MG63 (cell line): Measurements from ENCODE around the gene NCOA3. TPM values are rescaled to one million over a fixed set of nuclear protein-coding genes. Genes with fewer than 3 reads are reported as not detected.

Source experiments
- DNase-seq: peaks from one replicate; pipeline ENCODE4 v3.0.0-alpha.2; 2020
- H3K27me3 ChIP-seq: fragments of 250-450 bp; sonication (Bioruptor Pico); 2 replicates; pipeline ENCODE4 v1.5.1; 2020; ENCODE audit warnings: mild to moderate bottlenecking, moderate library complexity
- H3K36me3 ChIP-seq: fragments of 250-450 bp; sonication (Bioruptor Pico); 2 replicates; pipeline ENCODE4 v1.5.1; 2020; ENCODE audit warnings: mild to moderate bottlenecking, moderate library complexity
- H3K4me3 ChIP-seq: fragments of 250-450 bp; sonication (Bioruptor Pico); 2 replicates; pipeline ENCODE4 v1.5.1; 2020; ENCODE audit warnings: mild to moderate bottlenecking, moderate library complexity
- H3K9me3 ChIP-seq: fragments of 250-450 bp; sonication (Bioruptor Pico); 2 replicates; pipeline ENCODE4 v1.5.1; 2020; ENCODE audit warnings: mild to moderate bottlenecking, moderate library complexity
- total RNA-seq: library from RNA; depleted of rRNA; stranded (reverse); fragments of >200 nt; shearing (Covaris generic); gene quantifications from 2 replicates; pipeline ENCODE4 v1.2.3, GENCODE V29; 2014; ENCODE audit warnings: low replicate concordance

The NCOA3 gene
- total RNA-seq, 1 experiment from 2014 or later, result 9.2 TPM

DNA sequence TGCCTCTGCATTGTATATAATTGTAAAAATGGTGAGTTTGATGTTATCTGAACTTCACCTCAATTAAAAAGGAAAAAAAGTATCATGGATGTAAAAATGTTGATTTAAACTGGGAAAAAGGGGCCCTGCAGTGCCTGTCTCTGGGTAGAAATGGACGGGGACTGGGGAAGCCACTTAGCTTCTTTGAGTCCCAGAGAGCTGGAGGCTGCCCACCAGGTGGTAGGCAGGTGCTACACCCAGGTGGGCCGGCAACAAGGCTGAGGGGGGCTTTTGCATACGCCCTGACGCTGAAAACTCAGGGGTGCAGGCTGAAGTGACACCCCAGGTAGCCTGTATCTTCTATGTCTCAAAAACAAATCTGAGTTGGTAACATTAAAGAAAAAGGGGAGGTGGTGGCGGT is 165.4 kb downstream of the NCOA3 start:
- no peak for DNase-seq
- no peaks in the 10 kb centered on the region for H3K36me3 ChIP-seq
- H3K27me3 ChIP-seq, result no peaks in the 10 kb centered on the region
- no peaks in the 10 kb centered on the region for H3K9me3 ChIP-seq
- H3K4me3 ChIP-seq, result no peak overlapping the region

DNA sequence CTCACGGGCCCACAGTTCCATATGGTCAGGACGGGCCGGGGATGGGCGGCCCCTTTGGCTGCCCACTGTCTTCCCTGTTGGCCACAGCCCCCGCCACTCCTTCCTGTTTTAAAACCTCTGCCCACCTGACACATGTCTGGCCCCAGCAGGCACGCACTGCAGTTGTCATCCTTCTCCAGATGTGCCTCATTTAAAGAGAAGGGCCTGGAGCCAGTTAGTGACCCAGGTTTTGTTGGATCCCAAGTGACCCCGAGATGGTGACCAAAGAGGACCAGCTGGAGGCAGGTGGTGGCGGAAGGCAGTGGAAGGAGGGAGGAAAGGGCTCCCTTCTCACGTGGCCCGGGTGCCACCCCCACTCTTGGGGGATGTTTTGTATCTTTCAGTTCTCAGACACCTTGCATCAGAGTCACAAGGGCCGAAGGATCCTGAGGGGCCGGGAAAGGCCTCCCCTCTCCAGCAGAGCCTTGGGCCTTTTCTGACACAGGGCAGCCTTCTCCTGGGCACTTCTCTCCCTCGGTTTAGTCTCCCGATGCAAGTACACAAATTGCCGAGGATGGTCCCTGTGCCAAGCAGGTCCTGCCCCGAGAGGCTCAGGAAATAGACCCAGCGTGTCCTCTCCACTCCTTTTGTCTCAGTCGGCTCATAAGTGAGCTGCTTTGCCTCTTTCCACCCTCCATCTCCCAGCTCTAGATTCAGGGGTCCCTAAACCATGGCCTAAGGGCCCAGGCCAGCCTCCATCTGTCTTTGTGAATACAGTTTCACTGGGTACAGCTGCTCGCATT is 166.0 kb downstream of the NCOA3 start:
- no peak for DNase-seq
- H3K36me3 ChIP-seq, result no peaks in the 10 kb centered on the region
- H3K4me3 ChIP-seq, result no peak overlapping the region
- no peaks in the 10 kb centered on the region for H3K27me3 ChIP-seq
- no peaks in the 10 kb centered on the region for H3K9me3 ChIP-seq

DNA sequence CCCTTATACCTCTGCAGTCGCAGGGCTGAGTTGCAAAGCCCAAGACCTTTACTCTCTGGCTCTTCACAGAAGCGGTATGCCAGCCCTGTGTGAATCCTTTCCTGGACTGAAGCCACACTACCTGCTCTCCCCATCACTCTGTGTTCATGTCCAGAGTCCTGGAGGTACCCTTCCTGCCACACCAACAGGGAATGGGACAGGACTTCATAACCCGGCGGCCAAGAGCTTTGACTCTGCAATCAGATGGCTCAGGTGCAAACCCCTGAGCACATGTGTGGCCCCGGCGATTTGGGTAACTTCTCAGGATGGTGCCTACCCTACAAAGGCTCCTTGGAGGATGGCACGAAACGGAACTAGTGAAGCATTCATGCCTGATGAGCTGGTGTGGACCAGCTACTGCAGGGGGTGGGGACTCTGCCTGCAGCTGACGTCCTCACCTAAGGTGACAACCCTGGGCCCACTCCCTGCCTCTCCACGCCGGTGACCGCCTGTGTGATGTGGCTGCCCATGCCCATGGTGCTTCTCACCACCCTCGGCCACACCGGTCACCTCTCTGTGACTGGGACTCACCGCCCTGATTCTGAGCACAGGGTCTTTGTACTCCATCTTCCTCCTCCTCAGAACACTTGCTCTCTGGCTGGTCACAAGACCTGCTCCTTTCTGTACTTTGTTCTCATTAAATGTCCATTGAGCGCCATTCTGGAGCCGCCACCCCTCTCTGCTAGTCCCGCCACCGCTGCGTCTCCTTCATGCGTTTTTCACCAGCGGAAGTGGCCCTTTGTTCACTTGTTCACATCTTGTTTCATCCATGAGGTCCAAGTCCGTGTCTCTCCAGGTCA is 166.8 kb downstream of the NCOA3 start:
- DNase-seq, result no peak
- Histone ChIP-seq H3K9me3 (no peaks in the 10 kb centered on the region), H3K4me3 (no peak overlapping the region), H3K27me3 (no peaks in the 10 kb centered on the region), H3K36me3 (no peaks in the 10 kb centered on the region)

DNA sequence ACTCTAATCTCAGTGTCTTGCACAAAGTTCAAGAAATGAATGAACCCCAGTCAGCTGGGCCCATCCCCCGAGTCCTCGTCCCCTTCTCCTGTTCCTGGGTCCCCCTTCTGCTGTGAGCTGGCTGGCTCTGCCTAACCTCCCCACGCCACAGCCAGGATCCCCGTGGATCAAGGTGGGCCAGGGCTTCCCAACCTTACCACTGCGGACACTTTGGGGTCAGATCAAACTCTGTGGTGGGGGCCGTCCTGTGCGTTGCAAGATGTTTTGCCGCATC is 167.4 kb downstream of the NCOA3 start:
- no peaks in the 10 kb centered on the region for H3K27me3 ChIP-seq
- no peaks in the 10 kb centered on the region for H3K9me3 ChIP-seq
- H3K4me3 ChIP-seq, result no peak overlapping the region
- H3K36me3 ChIP-seq, result no peaks in the 10 kb centered on the region
- no peak for DNase-seq

DNA sequence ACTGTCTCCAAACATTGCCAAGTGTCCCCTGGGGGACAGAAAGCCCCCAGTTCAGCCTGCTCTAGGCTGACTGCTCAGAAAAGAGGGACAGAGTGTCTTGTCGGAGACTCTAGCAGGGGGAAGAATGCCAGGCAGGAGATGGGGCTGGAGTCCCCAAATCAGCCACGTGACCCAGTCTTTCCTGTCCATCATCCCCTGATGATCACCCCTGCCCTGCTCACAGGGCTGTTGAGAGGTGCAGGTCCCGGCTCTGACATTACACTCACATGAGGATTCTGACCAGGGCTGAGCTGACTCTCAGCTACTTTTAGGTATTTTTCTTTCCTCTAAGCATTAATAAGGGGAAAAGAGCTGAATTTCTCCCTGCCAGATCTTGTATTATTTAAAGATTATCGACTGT is 167.8 kb downstream of the NCOA3 start:
- Histone ChIP-seq H3K4me3 (no peak overlapping the region), H3K9me3 (no peaks in the 10 kb centered on the region), H3K27me3 (no peaks in the 10 kb centered on the region), H3K36me3 (no peaks in the 10 kb centered on the region)
- DNase-seq, result no peak

DNA sequence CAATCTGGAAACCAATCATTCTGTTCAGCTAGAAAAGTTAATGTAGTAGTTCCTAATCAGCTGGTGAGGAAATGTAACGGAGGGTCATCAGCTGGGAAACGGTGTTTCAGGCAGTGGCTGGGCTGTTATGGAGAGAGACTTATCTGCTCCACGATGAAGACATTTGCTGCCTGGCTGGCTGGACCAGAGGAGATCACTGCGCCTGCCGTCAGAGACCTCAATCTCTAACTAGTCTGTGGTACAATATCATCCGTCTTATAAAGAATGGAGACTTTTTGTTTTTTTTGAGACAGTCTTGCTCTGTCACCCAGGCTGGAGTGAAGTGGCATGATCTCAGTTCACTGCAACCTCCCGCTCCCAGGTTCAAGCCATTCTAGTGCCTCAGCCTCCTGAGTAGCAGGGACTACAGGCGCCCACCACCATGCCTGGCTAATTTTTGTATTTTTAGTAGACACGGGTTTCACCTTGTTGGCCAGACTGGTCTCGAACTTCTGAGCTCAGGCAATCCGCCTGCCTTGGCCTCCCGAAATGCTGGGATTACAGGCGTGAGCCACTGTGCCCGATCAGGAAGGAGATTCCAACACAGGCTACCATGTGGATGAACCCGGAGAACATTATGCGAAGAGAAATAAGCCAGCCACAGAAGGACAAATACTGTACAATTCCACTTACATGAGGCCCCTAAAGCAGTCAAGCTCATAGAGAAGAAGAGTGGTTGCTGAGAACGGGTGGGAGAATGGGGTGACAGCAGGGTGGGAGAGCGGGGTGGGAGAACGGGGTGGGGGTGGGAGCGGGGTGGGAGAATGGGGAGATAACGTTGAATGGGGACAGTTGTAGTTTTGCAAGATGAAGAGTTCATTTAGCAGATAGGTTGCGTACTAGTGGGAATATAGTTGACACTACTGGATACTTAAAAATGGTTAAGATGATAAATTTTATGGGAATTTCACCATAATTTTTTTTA is 168.5 kb downstream of the NCOA3 start:
- Histone ChIP-seq H3K36me3 (no peaks in the 10 kb centered on the region), H3K9me3 (no peaks in the 10 kb centered on the region), H3K27me3 (no peaks in the 10 kb centered on the region), H3K4me3 (no peak overlapping the region)
- no peak for DNase-seq

DNA sequence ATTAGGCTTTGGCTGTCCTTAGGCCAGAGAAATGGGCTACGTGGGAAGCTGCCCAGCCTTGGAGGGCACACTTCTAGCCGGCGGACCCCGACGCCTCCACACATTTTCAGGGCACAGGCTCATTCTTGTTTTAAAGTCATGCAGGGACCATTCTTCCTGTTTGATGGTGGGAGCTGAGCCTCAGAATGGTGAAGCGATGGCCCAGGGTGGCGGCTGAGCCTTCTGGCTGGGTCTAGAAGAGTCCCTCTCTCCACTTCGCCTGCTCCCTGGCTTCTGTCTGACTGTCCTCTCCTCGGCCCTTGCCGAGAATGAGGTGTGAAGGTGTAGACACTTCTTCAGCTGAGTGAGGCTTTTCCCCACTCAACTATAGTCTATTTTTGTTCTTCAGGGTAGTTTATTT is 169.2 kb downstream of the NCOA3 start:
- DNase-seq, result no peak
- H3K27me3 ChIP-seq, result no peaks in the 10 kb centered on the region
- no peak overlapping the region for H3K4me3 ChIP-seq
- H3K9me3 ChIP-seq, result no peaks in the 10 kb centered on the region
- H3K36me3 ChIP-seq, result no peaks in the 10 kb centered on the region

DNA sequence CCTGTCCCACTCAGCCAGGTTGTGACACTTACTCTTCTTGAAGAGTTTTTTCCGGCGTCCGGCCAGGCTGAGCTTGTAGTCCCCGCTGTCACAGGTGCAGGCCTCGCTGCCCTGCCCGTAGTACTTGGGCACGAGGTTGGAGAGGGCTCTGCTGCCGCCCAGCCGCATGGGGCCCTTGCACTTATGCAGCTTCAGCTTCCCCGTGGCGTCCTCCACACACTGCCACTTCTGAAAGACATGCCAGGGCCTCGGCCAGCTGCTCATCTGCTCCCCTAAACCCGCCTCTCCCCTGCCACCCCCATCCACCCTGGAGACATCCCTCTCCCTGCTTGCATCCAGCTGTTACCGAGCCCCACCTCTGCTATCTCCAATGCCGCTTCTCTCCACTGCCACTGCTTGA is 170.5 kb downstream of the NCOA3 start:
- H3K4me3 ChIP-seq, result no peak overlapping the region
- no peak for DNase-seq

DNA sequence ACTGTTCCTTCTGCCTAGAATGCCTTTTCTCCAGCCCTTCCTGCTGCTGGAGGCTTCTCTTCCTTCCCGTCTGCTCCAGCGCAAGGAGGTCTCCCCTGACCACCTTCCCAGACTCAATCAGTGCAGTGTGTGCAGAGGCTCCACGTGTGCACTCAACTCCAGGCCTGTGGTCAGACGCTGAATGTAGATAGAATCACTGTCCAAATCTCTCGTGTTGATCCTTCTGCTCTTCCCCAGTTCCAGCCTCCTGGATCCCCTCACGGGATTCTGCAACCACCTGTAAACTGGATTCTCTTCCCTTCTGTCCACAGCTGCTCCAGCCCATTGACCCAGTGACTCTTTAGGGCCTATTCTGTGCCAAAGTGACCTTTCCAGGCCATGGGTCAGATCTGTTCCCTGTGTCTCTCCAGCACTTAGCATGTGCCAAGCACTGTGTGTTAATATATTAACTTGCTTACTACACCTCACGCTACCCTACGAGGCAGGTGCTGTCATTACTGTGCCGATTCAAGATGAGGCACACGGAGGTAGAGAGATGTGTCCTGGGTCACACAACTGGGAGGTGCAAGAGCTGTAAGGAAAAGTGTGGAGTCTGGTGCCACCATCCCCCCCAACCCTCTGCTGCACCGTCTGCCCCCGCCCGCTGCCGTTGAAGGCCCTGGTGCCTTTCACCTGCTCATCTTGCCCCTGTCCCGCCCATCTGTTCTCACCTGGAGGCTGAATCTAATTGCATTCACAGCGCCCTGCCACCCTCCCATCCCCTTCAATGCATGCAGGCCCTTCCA is 171.4 kb downstream of the NCOA3 start:
- no peaks in the 10 kb centered on the region for H3K9me3 ChIP-seq
- no peaks in the 10 kb centered on the region for H3K36me3 ChIP-seq
- no peak overlapping the region for H3K4me3 ChIP-seq
- no peaks in the 10 kb centered on the region for H3K27me3 ChIP-seq
- DNase-seq, result no peak

More for the DNA sequence above, 170.5 kb downstream of the NCOA3 start:
- Histone ChIP-seq H3K9me3 (no peaks in the 10 kb centered on the region), H3K36me3 (no peaks in the 10 kb centered on the region), H3K27me3 (no peaks in the 10 kb centered on the region)

DNA sequence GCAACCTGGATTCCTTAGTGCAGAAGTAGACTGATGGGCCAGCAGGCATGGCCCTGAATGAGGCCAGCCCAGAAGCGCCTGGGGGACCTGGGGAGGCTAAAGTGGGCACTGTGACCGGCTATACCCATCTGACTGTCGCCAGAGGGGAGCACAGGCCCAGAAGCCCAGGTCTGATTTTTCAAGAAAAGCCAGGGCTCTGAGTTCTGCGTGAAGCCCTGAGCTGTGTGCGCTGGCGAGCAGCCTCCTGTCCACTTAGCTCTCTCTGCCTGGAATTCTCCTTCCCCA is 171.9 kb downstream of the NCOA3 start:
- Histone ChIP-seq H3K4me3 (no peak overlapping the region), H3K9me3 (no peaks in the 10 kb centered on the region), H3K27me3 (no peaks in the 10 kb centered on the region), H3K36me3 (no peaks in the 10 kb centered on the region)
- no peak for DNase-seq

DNA sequence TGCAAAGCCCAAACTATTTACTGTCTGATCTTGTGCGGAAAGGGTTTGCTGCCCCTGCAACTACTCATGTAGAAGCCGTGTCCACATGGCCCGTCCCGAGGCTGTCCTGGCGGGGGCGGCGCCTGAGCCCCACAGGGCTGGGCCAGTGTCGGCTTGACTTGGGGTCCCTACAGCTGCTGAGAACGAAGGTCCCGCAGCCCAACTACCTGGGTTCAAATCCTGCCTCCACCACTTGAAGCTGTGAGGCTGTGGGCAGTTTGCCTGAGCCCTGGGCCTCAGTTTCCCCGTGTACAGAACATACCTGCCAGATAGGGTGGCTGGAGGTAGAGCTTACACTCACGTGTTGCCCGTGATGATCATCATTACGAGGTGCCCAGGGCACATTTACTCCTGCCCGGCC is 172.5 kb downstream of the NCOA3 start:
- H3K36me3 ChIP-seq, result no peaks in the 10 kb centered on the region
- no peak overlapping the region for H3K4me3 ChIP-seq
- no peaks in the 10 kb centered on the region for H3K27me3 ChIP-seq
- DNase-seq, result no peak
- H3K9me3 ChIP-seq, result no peaks in the 10 kb centered on the region; the same call in 1 of the 2 replicates

DNA sequence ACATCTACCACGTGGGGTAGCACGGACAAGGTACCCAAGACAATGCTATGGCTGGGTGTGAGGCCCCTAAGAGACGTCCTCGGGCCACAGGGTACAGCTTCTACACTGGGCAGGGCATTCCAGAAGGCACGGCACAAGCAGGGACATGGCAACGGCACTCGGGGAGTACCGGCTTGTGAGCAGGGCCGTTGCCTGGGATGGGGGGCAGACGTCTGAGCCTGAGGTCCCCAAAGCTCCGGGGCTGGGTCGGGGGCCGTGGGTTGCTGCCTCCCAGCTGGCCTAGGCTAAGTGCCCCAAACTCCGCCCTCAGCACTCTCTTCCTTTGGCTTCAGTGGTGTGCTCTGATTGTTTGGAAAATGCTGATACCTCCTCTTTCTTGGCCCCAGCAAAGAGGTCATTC is 173.0 kb downstream of the NCOA3 start:
- H3K36me3 ChIP-seq, result no peaks in the 10 kb centered on the region

DNA sequence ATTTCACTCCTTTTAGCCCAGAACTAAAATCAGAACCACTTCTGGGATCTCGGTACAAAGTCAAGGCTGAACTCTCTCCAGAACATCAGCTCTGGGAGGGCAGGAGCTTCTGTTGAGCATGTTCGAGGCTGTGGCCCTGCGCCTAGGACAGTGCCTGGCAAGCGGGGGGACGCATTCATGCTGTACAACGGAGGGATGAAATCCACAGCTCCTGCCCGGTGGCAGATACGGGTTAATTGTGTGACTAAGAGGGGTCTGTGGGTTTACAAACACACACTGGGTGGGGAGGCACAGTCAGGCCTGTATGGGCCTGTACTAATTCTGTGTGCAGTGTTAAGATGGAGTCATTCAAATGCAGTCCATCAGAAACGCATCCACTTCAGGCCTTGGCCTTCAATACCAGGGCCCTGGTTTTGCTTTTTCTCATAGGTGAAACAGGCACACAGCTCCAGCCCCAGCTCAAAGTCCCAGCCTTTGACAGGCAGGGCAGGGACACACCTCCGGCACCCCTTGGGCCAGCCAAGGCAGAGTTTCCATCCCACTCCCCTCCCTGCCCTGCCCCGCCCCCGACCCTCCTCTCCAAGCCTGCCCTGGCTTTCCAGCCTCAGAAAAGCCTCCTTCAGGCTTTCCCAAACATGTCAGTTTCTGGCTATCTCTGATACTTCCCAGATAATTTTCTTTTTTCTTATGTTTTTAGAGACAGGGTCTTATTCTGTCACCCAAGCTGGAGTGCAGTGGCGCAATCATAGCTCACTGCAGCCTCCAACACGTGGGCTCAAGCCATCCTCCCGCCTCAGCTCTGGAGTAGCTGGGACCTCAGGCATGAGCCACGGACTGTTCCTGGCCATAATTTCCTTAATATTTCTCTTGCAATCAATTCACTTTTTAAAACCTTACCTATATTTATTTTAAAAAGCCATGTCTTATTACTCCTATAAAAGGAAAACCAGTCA is 173.8 kb downstream of the NCOA3 start:
- no peaks in the 10 kb centered on the region for H3K36me3 ChIP-seq
- H3K9me3 ChIP-seq, result no peaks in the 10 kb centered on the region; the same call in 1 of the 2 replicates
- no peak for DNase-seq
- no peak overlapping the region for H3K4me3 ChIP-seq
- no peaks in the 10 kb centered on the region for H3K27me3 ChIP-seq

More for the DNA sequence above, 173.0 kb downstream of the NCOA3 start:
- H3K9me3 ChIP-seq, result no peaks in the 10 kb centered on the region; the same call in 1 of the 2 replicates
- no peak overlapping the region for H3K4me3 ChIP-seq
- H3K27me3 ChIP-seq, result no peaks in the 10 kb centered on the region
- no peak for DNase-seq

DNA sequence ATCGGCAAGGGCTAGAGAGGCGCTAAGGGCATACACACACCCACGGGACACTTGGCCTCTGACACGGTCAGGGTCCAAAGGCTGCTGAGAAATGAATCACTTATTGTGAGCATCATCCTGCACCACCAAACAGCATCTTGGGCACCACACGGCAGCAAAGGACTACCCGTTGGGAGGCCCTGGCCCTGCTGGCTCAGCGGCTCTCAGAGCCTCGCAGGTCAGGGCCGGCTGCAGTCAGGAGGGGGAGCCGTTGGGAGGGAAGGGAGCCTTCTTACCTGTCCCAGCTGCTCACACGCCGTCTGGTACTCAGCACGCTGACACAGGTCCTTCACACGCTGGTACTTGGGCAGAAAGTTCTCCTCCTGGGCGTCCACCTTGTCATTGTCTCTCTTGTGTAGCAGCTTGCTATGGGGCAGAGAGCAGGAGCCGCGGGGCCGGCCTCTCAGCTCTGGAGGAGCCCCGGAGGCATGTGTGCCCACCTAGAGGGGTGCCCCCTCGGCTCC is 174.6 kb downstream of the NCOA3 start:
- Histone ChIP-seq H3K27me3 (no peaks in the 10 kb centered on the region), H3K9me3 (no peaks in the 10 kb centered on the region; the same call in 1 of the 2 replicates), H3K4me3 (no peak overlapping the region), H3K36me3 (no peaks in the 10 kb centered on the region)
- no peak for DNase-seq

DNA sequence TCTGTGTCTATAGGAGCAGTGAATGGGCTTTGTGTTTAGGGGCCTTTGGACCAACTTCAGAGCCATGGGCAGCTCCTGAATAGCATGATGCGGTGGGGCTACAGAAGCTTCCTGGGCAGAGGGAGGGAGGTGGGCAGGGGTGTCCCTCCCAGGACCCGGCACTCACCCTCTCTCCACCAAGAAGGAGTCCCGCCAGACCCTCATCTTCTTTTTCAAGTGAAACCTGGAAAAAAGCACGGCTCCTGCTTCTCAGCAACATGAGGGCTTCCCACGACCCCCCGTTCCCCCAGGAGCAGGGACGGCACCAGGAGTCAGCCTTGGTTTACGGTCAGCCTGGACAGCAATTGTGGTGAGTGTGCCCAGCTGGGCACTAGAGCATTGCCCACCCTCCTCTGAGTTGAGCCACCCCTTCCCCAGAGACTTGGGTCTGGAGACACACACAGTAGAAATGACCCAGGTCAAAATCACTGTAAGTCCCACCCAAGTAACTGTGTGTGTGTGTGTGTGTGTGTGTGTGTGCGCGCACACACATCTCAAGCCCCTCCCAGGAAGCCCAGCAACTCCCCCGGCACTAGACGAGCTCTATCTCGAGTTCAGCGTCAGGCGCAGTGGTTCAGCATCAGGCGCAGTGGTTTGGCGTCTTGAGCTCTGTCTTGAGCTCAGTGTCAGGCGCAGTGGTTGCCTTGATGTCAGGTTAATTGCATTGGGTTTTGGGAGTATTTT is 175.4 kb downstream of the NCOA3 start:
- Histone ChIP-seq H3K27me3 (no peaks in the 10 kb centered on the region), H3K36me3 (no peaks in the 10 kb centered on the region), H3K4me3 (no peak overlapping the region), H3K9me3 (no peaks in the 10 kb centered on the region; the same call in 1 of the 2 replicates)
- DNase-seq, result no peak
